HG03066 (cell line): ENCODE data around the gene ALKAL2.
"Not testable (repeated sequence)": the region's sequence is repeated elsewhere in the genome, so short reads cannot be mapped to it uniquely, and the experiment has no call there.

Experiments
- ATAC-seq: cut with Tn5 transposase; IDR thresholded peaks from one replicate; pipeline ENCODE4 v1.9.1; 2021; ENCODE audit warnings: low read depth; ENCODE audit not compliant: unreplicated experiment

Gene ALKAL2, protein sequence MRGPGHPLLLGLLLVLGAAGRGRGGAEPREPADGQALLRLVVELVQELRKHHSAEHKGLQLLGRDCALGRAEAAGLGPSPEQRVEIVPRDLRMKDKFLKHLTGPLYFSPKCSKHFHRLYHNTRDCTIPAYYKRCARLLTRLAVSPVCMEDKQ

DNA sequence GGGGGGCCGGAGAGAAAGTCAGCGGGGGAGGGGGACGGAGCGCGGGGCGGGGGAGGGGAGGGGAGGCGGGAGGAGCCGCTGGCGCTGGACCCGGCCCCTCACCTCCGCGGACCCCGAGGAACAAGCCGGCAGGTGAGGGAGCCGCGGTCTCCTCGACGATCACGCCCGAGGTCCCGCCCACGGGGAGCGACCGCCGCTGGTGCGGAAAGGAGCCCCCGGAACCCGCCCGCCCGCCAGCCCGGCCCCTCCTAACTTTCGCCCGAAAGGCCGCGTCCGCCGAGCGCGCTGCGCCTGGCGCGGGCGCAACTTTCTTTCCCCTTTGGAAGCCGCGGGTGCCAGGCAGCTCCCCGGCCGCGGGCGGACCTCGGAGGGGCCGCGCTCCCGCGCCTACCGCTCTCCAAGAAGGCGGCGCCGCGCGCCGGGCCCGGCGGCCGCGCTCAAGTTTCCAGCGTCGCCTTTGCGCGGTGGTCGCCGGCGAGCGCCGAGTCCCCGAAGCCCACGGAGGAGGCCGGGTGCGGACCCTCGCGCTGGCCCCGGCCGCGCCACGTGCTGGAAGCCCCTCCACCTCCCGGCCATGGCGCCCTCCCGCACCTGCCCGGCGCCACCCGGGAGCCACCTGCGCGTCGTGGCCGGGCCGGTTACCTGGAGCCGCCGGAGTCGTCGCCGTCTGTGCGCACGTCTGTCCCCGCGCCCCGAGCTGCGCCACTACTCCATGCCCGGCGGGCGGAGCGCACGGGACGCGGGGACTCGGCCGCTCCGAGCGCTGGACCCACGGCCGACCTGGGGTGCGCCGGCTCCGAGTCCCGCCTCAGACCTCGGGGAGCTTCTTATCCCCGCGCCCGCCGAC lies at the start of gene ALKAL2:
Gene ALKAL2, minus strand, starts transcription at position 181 of the 847 bp plus-strand sequence. CDS start 256 bp downstream, outside the sequence.
- ATAC-seq, result no peak

DNA sequence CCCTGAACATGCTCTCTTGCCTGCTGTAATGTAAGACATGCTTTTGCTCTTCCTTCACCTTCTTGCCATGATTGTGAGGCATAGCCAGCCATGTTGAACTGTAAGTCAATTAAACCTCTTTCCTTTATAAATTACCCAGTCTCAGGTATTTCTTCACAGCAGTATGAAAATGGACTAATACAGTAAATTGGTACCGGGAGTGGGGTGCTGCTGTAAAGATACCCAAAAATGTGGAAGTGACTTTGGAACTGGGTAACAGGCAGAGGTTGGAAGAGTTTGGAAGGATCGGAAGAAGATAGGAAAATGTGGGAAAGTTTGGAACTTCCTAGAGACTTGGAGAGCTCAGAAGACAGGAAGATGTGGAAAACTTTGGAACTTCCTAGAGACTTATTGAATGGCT lies 49.1 kb upstream of the ALKAL2 start:
- not testable (repeated sequence) for ATAC-seq

DNA sequence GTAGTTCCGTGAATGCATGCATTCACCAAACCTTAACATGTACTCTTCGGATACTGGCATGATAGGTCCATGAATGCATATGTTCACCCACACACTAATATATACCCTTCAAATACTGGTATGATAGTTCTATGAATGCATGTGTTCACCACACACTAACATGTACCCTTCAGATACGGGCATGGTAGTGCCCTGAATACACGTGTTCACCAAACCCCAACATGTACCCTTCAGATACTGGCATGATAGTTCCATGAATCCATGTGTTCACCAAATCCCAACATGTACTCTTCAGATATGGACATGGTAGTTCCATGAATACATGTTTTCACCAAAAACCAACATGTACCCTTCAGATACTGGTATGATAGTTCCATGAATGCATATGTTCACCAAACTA lies 48.5 kb upstream of the ALKAL2 start:
- no peak for ATAC-seq

DNA sequence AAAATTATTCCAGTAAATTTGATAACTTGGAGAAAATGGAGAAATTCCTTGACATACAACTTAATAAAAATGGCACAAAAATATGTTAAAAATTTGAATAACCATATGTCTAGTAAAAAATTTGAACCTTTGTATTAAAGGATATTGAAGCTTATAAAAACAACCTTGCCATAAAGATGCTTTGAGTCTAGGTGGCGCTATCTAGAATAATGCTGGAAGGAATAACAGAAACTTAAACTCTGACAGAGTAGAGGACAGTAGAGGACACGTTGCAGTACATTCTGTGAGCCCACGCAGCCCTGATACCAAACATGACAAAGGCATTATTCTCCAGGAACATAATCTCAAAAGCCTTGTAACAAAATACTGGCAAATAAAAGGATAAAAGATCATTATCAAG lies 44.7 kb upstream of the ALKAL2 start:
- no peak for ATAC-seq

DNA sequence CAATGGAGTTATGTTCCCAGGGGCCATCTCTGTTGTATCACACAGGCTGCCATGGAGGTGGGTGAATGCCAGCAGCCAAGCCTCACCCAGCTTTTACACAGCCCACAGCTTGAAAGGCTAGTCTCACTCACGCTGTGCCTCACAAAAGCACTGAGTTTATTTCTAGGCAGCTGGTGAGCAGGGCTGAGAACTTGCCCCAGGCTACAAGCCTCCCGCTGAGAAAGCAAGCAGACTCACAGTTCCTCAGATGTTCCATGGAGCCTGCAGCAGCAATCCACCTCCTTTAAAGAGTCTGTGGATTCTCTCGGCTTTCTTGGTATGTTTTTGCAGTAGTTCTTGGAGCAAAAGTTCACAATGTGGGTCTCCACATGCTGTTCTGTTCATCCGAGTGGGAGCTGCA lies 40.9 kb upstream of the ALKAL2 start:
- no peak for ATAC-seq

DNA sequence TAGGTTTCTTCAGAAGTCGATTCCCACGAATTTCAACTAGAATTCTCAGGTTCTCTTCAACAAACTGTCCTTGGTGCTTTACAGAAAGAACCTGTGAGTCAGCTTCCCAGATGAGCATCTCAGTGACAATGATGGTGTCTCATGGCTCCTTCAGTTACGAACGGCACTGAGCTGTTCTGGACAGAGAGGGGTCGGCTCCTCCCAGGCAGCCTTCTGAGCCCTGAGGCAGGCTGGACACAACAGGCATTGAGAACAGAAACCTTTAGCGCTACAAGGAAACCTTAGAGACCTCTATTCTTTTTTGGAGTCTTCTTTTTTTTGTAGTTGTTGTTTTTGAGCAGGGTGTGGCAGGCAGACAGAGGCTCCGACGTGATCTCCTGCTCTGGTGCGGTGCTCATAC lies 35.1 kb upstream of the ALKAL2 start:
- ATAC-seq, result no peak

DNA sequence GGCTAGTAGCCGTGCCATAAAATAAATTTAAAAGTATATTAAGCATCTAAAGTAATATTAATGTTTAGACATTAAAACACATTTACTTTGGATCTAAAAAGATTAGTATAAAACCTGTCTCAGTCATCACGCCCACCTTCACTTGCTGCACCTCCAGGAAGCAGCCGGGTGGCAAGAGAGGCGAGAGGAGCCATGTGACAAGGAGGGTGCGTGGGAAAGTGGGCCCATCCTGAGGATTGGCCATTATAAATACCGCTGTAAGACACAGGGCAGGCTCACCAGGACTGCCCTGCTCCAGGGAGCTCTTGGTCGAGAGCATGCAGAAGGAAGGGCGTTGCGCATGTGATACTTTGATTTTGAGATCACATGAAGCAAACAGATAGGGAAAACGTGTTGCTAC lies 34.4 kb upstream of the ALKAL2 start:
- no peak for ATAC-seq

DNA sequence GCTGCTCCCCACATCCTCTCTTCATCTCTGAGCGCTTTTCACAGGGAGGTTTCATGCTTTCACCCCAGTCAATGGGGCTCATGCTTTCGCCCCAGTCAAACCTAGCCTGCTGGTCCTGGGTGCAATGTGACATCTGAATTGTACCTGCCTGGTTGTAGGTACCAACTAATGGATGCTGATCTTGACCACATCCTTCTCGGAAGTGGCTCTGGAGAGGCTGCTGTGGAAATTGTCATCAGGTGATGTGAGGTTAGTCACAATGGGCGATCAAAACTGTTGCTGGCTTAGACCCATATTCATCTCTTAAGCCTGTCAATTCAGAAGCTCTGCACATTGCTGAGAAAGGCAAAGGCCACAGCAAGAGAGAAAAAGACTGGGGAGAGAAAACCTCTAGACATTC lies 32.7 kb upstream of the ALKAL2 start:
- ATAC-seq, result no peak

DNA sequence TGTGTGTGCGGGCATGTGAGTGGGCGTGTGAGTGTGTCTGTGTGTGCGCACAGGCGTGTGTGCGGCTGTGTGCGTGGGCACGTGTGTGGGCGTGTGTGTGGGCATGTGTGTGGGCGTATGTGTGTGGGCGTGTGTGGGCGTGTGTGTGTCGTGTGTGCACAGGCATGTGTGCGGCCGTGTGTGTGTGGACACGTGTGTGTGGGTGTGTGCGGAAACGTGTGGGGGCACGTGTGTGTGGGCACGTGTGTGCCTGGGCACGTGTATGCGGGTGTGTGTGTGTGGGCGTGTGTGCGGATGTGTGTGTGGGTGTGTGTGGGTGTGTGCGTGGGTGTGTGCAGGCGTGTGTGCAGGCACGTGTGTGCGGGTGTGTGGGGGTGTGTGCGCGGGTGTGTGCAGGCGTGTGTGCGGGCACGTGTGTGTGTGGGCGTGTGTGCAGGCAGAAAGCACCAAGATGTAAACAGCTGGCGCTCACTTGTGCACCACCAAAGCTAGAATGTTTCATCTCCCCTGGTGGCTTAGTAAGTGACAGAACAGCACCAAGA lies 31.2 kb upstream of the ALKAL2 start:
- ATAC-seq, result no peak

DNA sequence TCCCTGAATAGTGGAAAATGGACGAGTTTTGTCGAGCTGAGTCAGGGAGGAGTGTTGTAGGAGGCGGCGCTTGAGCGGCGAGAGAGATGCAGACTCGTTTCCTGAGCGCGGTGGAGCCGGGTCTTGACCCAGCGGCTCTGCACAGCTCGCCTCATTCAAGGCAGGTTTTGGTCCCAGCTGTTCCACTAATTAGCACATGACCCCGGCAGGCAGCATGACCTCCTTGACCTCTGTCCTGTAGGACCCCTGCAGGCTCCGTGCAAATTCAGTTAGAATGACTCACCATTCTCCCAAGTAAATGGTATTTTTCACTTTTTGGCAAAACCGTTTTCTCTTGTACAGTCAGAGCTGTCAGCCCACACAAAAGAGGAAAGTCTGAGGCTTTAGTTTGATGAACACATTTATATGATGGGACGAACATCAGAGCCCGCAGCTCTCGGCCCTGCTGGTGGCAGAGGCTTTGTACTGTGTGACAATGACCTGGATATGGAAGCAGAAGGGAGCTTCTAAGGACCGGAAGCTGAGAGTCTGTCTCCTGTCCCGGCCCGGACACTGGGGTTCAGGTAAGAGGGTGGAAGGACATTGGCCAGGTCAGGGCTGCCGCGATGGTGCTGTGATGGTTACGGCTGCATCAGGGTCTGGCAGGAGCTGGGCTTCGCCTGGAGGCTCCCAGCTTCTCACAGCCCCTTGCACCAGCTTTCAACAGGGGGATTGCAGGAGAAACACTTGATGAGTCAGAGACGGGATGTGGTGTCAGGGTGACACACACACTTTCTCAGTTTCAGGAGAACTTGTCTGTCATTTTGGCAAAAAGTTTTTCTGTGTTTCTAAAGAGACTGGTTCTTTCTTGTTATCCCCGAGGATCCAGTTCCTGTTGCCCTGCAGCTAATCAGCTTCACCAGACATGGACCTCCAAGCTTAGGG lies 29.9 kb upstream of the ALKAL2 start:
- no peak for ATAC-seq

DNA sequence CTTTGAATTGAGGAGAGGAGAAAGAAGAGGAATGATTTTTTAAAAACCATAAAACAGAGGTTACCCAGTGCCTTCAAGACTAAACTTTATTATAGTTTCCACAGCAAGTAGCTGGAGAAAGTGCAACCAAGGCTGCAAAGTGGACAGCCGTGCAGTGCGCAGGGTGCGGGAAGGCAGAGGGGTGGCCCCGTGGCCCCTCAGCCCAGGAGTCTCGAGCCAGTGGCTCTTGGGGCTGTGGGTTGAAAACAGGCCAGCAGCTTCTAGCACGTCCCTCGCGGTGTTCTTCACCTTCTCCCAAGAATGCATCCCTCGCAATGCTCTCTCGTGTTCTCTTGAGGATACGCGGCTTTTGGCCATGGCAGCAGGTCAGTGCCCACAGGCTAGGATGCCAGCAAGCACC lies 28.5 kb upstream of the ALKAL2 start:
- ATAC-seq, result no peak

DNA sequence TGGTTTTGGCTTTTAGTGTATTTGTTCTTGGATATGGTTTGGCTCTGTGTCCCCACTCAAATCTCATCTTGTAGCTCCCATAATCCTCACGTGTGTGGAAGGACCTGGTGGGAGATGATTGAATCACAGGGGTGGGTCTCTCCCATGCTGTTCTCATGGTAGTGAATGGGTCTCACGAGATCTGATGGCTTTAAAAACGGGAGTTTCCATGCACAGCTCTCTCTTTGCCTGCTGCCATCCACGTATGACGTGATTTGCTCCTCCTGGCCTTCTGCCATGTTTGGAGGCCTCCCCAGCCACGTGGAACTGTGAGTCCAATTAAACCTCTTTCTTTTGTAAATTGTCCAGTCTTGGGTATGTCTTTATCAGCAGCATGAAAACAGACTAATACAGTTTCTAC lies 28.0 kb upstream of the ALKAL2 start:
- ATAC-seq, result not testable (repeated sequence)

DNA sequence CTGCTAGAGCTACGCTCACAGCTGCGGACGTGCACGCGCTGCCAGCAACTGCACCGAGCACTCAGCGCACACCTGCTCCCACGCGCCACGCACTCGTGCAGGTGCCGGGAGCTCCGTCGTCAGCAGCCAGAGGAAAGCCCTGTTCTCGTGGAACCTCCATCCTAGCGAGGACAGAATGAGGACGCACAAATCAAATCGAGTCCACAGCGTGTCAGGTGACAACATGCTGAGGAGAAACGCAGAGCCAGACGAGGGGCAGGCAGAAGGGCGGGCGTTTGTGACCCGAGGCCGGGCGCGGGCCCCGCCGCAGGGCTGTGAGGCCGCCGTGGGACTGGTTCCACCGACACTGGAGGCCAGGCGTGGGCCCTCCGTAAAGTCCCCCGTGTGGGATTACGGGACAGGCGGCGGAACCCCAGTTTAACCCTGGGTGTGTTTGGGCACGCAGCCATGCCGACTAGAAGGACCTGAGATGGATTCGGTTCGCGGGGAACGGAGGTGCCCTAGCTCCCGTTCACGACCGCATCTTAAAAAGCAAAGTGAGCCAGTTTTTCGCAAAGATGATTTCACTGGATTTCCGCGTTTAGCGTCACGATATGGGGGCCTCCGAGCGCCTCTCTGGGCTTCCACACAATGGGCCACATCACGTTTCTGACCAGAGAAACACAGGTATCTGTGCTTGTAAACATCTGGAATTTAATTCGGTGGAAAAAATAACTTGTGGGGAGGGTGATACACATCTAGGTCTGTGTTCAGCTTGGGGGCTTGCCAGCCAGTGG lies 26.9 kb upstream of the ALKAL2 start:
- ATAC-seq, result no peak

DNA sequence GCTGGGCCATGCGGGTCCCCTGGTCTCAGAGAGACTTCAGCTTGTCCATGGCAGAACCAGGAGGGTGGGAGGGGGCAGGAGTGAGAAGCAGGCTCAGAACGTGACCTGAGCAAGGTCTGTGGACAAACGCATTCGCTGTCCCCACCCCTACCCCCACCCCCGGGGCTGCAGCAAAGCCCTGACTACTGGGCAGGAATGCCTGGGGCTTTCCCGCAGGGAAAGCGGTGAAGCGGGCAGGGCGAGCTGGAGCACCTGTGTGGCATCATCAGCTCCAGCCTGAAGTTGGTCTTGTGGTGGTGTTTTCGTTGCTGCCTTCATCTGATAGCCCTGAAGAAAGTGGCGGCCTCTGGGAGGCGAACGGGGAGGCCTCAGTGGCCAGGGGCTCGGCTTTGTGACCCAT lies 26.1 kb upstream of the ALKAL2 start:
- no peak for ATAC-seq

DNA sequence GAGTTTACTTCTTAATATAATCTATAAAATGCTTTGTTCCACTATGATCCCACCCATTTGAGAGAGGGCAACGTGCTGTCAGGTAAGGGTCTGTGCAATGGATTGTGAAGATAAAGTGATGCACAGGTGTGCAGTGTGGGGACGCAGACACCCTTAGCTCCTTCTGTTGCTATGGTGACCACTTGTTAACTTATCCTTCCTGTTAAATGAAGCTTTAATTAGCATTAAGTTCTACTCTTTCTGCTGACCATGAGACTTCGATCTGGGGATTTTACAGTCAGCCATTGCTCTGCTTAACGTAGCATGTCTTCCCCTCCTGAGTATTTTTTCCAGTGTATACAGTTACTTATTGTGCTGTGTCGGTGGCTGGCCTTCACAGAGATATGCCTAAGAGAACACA lies 23.1 kb upstream of the ALKAL2 start:
- ATAC-seq, result no peak

DNA sequence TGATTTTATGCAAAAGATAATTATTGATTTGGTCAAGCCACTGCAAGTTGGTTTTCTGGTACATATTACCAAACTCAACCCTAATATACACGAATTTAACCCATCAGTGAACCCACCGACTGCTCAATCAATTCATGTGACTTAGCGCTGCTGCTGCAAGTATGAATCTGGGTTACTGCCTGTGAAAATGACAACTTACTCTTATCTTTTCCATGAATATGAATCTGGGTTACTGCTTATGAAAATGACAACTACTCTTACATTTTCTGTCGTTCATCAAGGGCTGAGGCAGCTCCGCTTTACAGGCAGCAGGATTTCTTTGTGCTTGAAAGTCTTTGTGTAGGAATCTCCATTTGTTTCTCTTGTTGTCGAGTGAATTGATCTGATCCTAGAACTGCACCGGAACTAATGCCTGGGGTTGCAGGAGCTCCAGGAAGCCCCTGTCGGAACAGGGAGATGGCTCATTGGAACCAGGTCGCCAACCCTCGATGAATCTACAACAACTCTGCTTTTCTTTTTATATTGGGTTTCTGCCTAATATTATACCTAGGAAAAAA lies 22.1 kb upstream of the ALKAL2 start:
- ATAC-seq, result no peak

DNA sequence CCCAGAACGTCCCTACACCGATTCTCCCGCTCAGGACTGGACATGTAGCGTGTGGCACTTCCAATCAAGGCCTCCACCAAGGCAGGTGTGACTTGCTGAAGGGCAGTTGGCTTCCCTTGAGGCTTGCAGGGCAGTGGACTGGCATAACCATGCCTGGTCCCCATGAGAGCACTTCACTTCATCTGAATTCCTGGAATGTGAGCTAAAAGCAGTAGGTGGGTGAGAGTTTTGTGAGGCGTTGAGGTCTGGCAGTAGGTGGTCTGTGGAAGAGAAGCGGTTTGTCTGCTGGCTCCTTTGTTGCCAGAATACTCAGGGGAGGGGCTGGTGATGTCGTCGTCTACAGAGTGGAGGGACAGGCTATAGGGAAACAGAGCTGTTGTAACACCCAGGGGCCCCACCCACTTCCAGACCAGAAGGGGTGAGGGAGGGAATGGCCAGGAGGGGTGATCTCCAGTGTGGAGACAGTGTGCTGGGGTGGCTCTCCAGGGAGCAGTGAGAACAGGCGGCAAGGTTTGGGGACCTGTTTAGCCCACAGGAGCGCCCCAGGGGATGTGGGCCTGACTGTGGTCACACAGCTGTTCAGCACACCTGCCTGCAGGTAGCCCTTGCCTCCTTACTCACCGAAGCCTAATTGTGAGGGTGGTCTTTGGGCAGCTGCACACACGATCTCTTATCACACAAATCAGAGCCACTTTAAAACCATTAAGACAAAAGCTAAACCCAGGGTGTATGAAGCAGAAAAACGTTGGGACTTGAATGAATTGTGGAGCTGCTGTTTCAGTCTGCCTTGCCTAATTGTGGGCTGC lies 21.5 kb upstream of the ALKAL2 start:
- ATAC-seq, result no peak

DNA sequence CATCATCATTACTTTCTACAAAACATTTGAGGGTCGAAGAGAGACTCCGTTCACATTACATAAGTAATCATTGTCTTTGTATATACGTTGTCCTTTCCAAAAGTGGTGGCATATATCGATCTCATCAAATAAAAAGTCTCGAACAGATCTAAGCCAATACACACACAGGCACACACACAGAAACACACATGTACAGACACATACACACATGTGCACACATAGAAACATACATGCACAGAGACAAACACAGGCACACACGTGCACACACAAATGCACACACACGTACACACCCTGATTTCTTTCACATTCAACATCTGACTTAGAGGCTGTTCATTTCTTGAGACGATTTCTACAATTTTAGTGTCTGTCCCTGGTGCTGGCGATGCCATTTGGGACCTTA lies 17.5 kb upstream of the ALKAL2 start:
- no peak for ATAC-seq

DNA sequence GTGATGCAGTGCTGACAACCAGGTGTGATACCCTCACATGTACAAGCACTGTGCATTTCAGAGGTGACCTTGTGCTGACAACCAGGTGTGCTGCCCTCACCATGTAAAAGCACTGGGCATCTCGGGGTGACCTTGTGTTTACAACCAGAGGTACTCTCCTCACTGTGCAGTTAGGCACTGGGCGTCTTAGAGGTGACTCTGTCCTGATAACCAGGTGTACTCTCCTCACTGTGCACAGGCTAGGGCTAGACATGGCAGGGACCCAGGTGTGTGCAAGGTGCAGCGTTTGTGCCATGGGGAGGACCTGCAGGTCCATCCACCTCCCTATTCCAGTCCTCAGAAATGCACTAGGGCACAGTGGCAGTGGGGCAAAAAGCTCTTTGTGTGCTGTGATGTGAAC lies 8.5 kb upstream of the ALKAL2 start:
- no peak for ATAC-seq
